ENCODE results near the gene OSBPL9.
"Not testable (repeated sequence)": the region's sequence is repeated elsewhere in the genome, so short reads cannot be mapped to it uniquely, and the experiment has no call there.

The OSBPL9 gene

GRCh38 chr1:51607681-51608095, 9.2 kb upstream of the OSBPL9 start:
- no peak for DNase-seq (ENCODE audit: low read depth in 4 of 4, low spot score in 1 of 4)

GRCh38 chr1:51610104-51610503, 6.8 kb upstream of the OSBPL9 start:
- not testable (repeated sequence) for DNase-seq (ENCODE audit: low read depth in 4 of 4, low spot score in 1 of 4)

DNA sequence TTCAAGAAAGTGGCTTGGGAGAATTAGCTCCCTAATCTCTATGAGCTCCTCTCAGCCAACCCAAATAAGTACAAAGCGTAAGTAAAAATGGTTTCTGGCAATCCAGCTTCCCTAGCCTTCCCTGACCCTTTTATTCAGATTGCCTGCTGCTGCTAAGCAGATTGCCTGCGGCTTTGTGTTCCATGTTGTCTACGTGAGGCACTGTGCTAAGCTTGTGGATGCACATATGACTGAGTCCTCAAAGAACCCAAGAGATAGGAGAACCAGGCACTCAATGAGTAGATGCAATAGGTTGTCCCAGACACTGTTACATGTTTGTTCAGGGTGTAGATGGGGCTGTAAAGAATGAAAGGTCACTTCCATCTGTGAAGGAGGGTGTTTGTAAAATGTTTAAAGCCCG, 6.3 kb upstream of the OSBPL9 start:
- no peak for DNase-seq (ENCODE audit: low read depth in 4 of 4, low spot score in 1 of 4)

- no peak for DNase-seq (ENCODE audit: low read depth in 4 of 4, low spot score in 1 of 4)
Observed at GRCh38 chr1:51612447-51612961, 4.4 kb upstream of the OSBPL9 start.

DNA sequence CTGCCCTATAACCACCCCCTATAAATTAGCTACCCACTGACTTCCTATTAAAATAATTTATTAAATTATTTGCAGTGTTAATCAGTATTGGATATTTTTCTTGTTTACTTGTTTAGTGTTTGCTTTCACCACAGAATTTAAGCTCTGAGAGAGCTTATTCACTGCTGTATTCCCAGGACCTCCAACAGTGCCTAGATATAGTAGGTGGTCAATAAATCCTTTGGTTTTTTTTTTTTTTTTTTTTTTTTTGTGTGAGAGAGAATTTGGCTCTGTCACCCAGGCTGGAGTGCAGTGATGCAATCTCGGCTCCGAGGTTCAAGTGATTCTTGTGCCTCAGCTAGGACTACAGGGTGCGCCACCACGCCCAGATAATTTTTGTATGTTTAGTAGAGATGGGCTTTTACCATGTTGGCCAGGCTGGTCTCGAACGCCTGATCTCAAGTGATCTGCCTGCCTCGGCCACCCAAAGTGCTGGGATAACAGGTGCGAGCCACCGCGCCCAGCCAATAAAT, 1.1 kb upstream of the OSBPL9 start:
- DNase-seq (ENCODE audit: low read depth in 4 of 4, low spot score in 1 of 4), result no peak

GRCh38 chr1:51616490-51616889, 402 bp upstream of the OSBPL9 start:
- no peak for DNase-seq (ENCODE audit: low read depth in 4 of 4, low spot score in 1 of 4)

DNA sequence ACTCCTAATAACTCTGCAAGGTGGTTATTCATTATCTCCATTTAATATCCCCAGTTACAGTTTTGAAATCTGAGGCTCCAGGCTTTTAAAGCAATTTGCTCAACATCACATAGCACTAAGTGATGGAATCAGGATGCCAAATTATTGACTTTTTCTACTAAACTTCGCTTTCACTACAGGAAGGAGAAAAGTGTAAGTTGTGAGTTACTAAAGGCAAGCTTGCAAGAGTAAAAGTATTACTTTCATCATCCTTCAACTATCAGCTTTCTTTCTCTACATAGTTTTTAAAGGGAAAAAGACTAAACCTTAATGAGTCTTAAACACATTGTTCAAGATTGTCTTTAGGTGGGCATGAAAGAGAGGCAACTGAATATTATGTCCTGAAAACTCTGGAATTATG, 1.8 kb downstream of the OSBPL9 start:
- no peak for DNase-seq (ENCODE audit: low read depth in 4 of 4, low spot score in 1 of 4)

- DNase-seq (ENCODE audit: low read depth in 4 of 4, low spot score in 1 of 4), result no peak
Observed at GRCh38 chr1:51620470-51620869, 3.6 kb downstream of the OSBPL9 start.

DNA sequence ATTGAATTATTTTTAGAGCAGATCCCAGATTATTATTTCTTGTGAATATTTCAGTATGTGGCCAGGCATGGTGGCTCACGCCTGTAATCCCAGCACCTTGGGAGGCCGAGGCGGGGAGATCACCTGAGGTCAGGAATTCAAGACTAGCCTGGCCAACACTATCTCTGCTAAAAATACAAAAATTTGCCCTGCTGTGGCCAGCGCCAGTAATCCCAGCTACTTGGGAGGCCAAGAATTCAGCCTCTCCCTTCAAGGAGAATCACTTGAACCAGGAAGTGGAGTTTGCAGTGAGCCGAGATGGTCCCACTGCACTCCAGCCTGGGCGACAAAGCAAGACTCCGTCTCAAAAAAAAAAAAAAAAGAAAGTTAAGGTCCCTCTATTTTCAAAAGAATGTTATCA, 4.3 kb downstream of the OSBPL9 start:
- no peak for DNase-seq (ENCODE audit: low read depth in 4 of 4, low spot score in 1 of 4)

- no peak for DNase-seq (ENCODE audit: low read depth in 4 of 4, low spot score in 1 of 4)
Observed at GRCh38 chr1:51621841-51622454, 5.1 kb downstream of the OSBPL9 start.

- no peak for DNase-seq (ENCODE audit: low read depth in 4 of 4, low spot score in 1 of 4)
Observed at GRCh38 chr1:51622455-51622913, 5.6 kb downstream of the OSBPL9 start.

- no peak for DNase-seq (ENCODE audit: low read depth in 4 of 4, low spot score in 1 of 4)
Observed at GRCh38 chr1:51623025-51623424, 6.1 kb downstream of the OSBPL9 start.

DNA sequence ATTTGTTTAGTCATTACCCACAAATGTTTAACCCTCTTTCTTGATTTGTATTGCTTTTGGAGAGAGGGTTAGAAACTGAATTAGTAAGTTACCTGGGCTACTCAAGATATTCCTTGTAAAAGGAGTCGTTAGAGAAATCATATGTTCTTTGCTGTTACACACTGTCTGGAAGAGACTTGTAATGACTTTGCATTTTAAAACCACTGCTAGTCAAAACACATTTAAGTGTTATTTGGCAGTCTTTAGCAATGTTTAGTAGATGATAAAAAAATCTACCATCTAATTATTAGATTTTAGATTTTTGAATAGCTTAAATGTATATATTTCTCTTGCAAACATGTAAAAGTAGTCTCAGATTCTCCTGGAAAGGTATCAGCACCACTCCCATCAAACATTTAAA, 6.6 kb downstream of the OSBPL9 start:
- no peak for DNase-seq (ENCODE audit: low read depth in 4 of 4, low spot score in 1 of 4)

DNA sequence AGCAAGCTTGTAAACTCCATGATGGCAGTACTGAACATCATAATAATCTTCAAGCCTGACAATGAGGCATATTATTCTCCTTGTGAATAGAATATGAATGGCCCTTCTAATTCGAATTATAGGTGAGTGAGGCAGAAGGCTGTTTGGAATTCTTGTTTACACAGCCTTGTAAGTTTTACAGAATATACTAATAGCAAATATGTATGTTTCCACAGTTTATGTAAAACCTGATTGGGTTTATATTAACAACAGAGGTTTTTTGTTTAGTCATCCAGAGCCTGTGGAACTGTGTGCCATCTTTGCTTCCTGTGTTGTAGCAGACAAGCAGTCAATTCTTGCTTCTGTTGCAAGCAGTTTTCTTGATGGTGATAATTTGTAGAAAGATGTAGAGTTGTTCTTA, 8.0 kb downstream of the OSBPL9 start:
- DNase-seq (ENCODE audit: low read depth in 4 of 4, low spot score in 1 of 4), result no peak

DNA sequence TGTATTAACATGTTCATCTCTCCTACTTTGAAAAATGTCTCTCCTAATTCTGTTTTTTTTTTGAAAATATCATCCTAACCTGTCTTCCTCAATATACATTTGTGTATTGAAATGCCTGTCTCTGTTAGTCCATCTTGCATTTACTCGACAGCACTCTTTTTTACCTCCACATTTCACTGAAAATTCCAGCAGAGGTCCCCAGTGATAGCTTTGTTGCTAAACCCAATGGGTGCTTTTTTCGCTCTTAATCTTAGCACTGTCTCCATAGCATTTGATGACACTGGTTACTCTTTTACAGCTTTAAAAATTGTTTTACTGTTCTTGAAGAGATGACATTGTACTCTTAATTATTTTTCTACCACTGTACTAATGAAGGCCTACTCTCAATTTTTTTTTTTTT, 10.8 kb downstream of the OSBPL9 start:
- no peak for DNase-seq (ENCODE audit: low read depth in 4 of 4, low spot score in 1 of 4)

DNA sequence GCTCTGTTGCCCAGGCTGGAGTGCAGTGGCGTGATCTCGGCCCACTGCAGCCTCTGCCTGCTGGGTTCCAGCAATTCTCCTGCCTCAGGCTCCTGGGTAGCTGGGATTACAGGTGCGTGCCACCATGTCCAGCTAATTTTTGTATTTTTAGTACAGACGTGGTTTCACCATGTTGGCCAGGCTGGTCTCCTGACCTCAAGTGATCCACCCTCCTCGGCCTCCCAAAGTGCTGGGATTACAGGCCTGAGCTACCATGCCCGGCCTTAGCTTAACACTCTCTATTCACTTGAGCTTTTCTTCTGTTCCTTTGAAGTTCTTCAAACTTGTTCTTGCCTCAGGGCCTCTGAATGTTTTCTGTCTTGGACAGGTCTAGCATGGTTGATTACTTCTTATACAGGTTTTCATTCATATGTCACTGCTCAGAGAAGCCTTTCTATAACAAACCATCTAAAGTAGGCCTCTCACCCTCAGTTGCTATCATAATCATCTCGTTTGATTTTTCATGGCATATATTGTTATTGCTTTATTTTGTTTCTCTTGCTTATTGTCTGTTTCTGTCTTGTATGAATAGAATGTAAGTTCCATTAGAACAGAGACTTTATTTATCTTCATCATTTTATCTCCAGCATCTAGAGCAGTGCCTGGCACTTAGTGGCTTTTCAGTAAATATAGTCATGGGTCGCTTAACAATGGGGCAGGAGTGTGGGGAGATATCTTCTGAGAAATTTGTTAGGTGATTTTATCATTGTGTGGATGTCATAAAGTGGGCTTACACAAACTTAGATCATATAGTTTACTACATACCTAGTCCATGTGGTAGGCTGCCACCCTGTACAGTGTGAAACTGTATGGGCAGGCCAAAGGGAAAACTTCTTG, 12.1 kb downstream of the OSBPL9 start:
- no peak for DNase-seq (ENCODE audit: low read depth in 4 of 4, low spot score in 1 of 4)

DNA sequence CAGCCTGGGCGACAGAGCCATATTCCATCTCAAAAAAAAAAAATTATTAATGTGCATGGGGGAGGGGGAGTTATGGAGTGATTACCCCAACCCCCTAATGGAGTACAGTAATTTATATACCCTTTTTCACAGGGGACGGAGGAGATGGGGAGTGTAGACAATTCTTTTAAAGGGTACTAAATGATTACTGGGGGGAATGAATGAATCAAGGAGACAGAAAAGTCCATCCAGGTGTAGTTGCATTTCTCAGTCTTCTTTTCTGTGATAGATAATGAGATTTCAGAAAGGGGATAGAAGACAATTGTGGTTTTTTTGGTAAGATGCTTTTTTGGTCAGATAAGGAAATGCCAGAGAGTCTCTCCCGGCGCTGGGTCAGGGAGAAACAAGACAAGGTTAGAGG, 13.0 kb downstream of the OSBPL9 start:
- DNase-seq (ENCODE audit: low read depth in 4 of 4, low spot score in 1 of 4), result no peak

DNA sequence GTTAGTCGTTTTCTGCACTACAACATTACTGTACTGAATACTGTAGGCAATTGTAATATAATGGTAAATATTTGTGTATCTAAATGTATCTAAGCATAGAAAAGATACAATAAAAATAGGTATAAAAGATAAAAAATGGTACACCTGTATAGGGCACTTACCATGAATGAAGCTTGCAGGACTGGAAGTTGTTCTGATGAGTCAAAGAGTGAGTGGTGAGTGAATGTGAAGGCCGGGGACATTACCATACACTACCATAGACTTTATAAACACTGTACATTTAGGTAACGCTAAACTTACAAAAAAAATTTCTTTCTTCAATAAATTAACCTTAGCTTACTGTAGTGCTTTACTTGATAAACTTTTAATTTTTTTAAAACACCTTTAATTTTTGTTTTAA, 13.5 kb downstream of the OSBPL9 start:
- DNase-seq (ENCODE audit: low read depth in 4 of 4, low spot score in 1 of 4), result no peak

DNA sequence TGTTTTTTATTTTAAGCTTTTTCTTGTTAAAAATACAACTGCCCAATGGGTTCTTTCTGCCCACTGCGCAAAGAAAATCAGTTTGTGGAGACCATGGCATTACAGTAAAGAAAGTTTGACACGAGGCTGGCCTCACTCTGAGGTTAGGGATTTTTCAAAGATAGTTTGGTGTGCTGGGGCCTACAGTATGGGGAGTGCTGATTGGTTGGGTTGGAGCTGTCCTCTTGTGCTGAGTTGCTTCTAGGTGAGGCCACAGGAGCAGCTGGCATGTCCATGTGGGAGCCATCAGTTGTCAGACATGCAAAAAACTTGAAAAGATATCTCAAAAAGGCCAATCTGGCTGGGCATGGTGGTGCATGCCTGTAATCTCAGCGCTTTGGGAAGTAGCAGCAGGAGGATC, 14.0 kb downstream of the OSBPL9 start:
- DNase-seq (ENCODE audit: low read depth in 4 of 4, low spot score in 1 of 4), result no peak

DNA sequence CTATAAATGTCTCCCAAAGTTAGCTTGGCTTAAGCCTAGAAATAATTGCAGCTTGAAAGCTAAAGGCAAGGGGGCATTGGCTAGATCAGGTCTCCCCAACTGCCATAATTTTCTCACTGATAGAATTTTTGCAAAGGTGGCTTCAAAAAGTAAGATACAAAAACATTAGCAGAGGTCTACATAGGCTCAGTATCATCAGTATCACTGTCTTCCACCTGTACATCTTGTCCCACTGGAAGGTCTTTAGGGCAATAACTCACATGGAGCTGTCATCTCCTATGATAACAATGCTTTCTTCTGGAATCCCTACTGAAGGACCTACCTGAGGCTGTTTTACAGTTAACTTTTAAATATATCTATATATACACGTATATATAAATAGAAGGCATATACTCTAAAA, 14.9 kb downstream of the OSBPL9 start:
- DNase-seq (ENCODE audit: low read depth in 4 of 4, low spot score in 1 of 4), result no peak

DNA sequence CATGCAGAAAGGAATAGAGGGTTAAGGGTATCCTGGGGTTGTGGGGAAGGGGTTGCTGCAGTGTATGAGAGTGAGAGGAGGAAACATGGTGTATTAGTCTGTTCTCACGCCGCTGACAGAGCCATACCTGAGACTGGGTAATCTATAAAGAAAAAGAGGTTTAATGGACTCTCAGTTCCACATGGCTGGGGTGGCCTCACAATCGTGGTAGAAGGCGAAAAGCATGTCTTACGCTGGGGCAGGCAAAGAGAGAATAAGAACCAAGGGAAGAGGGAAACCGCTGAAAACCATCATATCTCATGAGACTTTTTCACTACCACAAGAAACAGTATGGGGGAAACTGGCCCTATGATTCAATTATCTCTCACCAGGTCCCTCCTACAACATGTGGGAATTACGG, 17.7 kb downstream of the OSBPL9 start:
- DNase-seq (ENCODE audit: low read depth in 4 of 4, low spot score in 1 of 4), result no peak

- no peak for DNase-seq (ENCODE audit: low read depth in 4 of 4, low spot score in 1 of 4)
Observed at GRCh38 chr1:51635615-51636014, 18.7 kb downstream of the OSBPL9 start.

Data from stimulated activated CD4-positive, alpha-beta T cell treated with anti-CD3 and anti-CD28 coated beads, Interleukin-1b, Interleukin-23, amount 100 ng/mL, for 24 hours (primary cell).